GM19468 (cell line): ENCODE measurements around the gene MEGF10.
"Not testable (repeated sequence)": the region's sequence is repeated elsewhere in the genome, so short reads cannot be mapped to it uniquely, and the experiment has no call there.

Experiments
- ATAC-seq: cut with Tn5 transposase; IDR thresholded peaks from one replicate; pipeline ENCODE4 v1.9.1; 2021; ENCODE audit warnings: mild to moderate bottlenecking, moderate library complexity, moderate number of reproducible peaks; ENCODE audit not compliant: unreplicated experiment; ENCODE audit errors: extremely low read depth

The MEGF10 gene

GRCh38 chr5:127297348-127298035 lies 6.9 kb downstream of the MEGF10 start:
- no peak for ATAC-seq

- no peak for ATAC-seq
Observed at GRCh38 chr5:127298036-127298429, 7.4 kb downstream of the MEGF10 start.

- no peak for ATAC-seq
Observed at GRCh38 chr5:127298656-127299055, 8.1 kb downstream of the MEGF10 start.

GRCh38 chr5:127299678-127300077 lies 9.1 kb downstream of the MEGF10 start:
- ATAC-seq, result no peak

GRCh38 chr5:127302509-127302908 lies 11.9 kb downstream of the MEGF10 start:
- no peak for ATAC-seq

- no peak for ATAC-seq
Observed at GRCh38 chr5:127303404-127303803, 12.8 kb downstream of the MEGF10 start.

GRCh38 chr5:127305493-127305892 lies 14.9 kb downstream of the MEGF10 start:
- ATAC-seq, result no peak

GRCh38 chr5:127306036-127306435 lies 15.4 kb downstream of the MEGF10 start:
- ATAC-seq, result no peak

GRCh38 chr5:127306647-127307046 lies 16.1 kb downstream of the MEGF10 start:
- no peak for ATAC-seq

GRCh38 chr5:127307868-127308267 lies 17.3 kb downstream of the MEGF10 start:
- ATAC-seq, result no peak

GRCh38 chr5:127308325-127308724 lies 17.7 kb downstream of the MEGF10 start:
- not testable (repeated sequence) for ATAC-seq

- ATAC-seq, result no peak
Observed at GRCh38 chr5:127308945-127309344, 18.3 kb downstream of the MEGF10 start.

- no peak for ATAC-seq
Observed at GRCh38 chr5:127311349-127311748, 20.8 kb downstream of the MEGF10 start.

- ATAC-seq, result no peak
Observed at GRCh38 chr5:127311781-127312525, 21.4 kb downstream of the MEGF10 start.

- no peak for ATAC-seq
Observed at GRCh38 chr5:127313379-127313778, 22.8 kb downstream of the MEGF10 start.

- peak; percentile 63 for ATAC-seq
Observed at GRCh38 chr5:127313847-127314473, 23.4 kb downstream of the MEGF10 start.

GRCh38 chr5:127316011-127316410 lies 25.4 kb downstream of the MEGF10 start:
- ATAC-seq, result no peak

- ATAC-seq, result not testable (repeated sequence)
Observed at GRCh38 chr5:127317385-127317784, 26.8 kb downstream of the MEGF10 start.

GRCh38 chr5:127320032-127320965 lies 29.7 kb downstream of the MEGF10 start:
- ATAC-seq, result peak; percentile 88

GRCh38 chr5:127321465-127321864 lies 30.9 kb downstream of the MEGF10 start:
- ATAC-seq, result no peak
